Muscle layer of colon (tissue), 2 donors: Measurements from ENCODE around the gene OR2T27.
"Not testable (repeated sequence)": the region's sequence is repeated elsewhere in the genome, so short reads cannot be mapped to it uniquely, and the experiment has no call there.

Source experiments
- H3K27ac ChIP-seq: one replicate; pipeline ENCODE4 v1.7.0; 2013; ENCODE audit warnings: low read depth, mild to moderate bottlenecking, low read length, moderate library complexity
- H3K27me3 ChIP-seq, 2 donors: one replicate each; pipeline ENCODE4 v1.7.0; 2013; ENCODE audit warnings: low read length in 2 of 2, mild to moderate bottlenecking in 2 of 2; ENCODE audit not compliant: insufficient read depth in 2 of 2, control insufficient read depth in 1 of 2
- H3K36me3 ChIP-seq: one replicate; pipeline ENCODE4 v1.7.0; 2013; ENCODE audit warnings: mild to moderate bottlenecking, low read length; ENCODE audit not compliant: insufficient read depth
- H3K4me1 ChIP-seq: one replicate; pipeline ENCODE4 v1.7.0; 2013; ENCODE audit warnings: mild to moderate bottlenecking, low read length; ENCODE audit not compliant: insufficient read depth
- H3K4me3 ChIP-seq, 2 donors: one replicate each; pipeline ENCODE4 v1.7.0; 2013; ENCODE audit warnings: low read length in 2 of 2, low read depth in 1 of 2, mild to moderate bottlenecking in 1 of 2, moderate library complexity in 1 of 2
- H3K9ac ChIP-seq: one replicate; pipeline ENCODE4 v1.7.0; 2013; ENCODE audit warnings: low read length
- H3K9me3 ChIP-seq: one replicate; pipeline ENCODE4 v1.7.0; 2013; ENCODE audit warnings: mild to moderate bottlenecking, low read length
- donor health status: abdominal sarcoma.
- donor health status: Adenocarcinoma of cecum.

Gene OR2T27

DNA sequence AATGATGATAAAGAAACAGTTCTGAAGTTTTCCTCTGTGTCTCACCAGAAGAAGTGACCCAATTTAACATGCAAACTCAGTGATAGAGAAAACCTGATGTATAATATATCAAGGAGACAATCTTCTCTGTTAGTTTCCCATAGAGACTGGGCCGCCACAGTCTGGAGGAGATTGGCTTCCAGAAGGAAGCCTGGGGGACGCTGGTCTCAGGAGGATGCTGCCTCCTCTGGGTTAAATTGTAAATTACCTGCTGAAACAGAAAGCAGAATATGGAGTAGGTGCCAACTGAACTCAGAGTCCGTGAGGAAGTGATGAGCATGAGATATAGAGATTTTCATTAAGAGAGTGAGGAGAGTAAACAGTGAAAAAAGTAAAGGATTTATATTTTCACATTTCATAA is 31.5 kb upstream of the OR2T27 start:
- Histone ChIP-seq H3K27me3 (no peaks in the 10 kb centered on the region), H3K4me1 (no peaks in the 10 kb centered on the region), H3K9ac (no peak overlapping the region), H3K4me3 (no peak overlapping the region), H3K36me3 (no peaks in the 10 kb centered on the region), H3K27ac (no peak overlapping the region), H3K9me3 (no peaks in the 10 kb centered on the region)

- H3K36me3 ChIP-seq = no peaks in the 10 kb centered on the region
- H3K9me3 ChIP-seq = no peaks in the 10 kb centered on the region
- H3K9ac ChIP-seq = no peak overlapping the region
- no peaks in the 10 kb centered on the region for H3K27me3 ChIP-seq
- H3K4me3 ChIP-seq = no peak overlapping the region
- H3K4me1 ChIP-seq = no peaks in the 10 kb centered on the region
- H3K27ac ChIP-seq = no peak overlapping the region
Measured at GRCh38 chr1:248681651-248682050, 26.3 kb upstream of the OR2T27 start.

DNA sequence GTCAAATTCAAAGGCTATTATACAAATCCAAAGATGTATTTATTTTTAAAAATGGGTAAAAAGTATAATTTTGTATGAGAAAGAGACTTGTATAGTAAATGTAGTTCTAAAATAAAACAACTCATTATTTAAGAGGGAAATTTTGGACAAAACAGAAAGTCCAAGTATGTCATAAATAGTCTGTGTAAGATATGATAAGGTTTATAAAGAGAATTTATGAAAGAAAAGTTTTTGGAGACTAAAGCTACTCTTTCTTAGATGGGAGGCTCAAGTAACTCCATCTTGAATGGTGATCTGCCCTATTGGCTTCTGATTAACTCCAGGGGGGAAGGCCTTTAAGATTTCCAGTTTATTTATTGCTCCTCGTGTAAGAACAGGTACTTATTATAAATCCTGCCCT is 14.7 kb upstream of the OR2T27 start:
- H3K4me1 ChIP-seq = no peaks in the 10 kb centered on the region
- H3K9ac ChIP-seq = no peak overlapping the region
- no peaks in the 10 kb centered on the region for H3K9me3 ChIP-seq
- no peak overlapping the region for H3K27ac ChIP-seq
- H3K36me3 ChIP-seq = no peaks in the 10 kb centered on the region
- no peaks in the 10 kb centered on the region for H3K27me3 ChIP-seq
- H3K4me3 ChIP-seq = no peak overlapping the region

DNA sequence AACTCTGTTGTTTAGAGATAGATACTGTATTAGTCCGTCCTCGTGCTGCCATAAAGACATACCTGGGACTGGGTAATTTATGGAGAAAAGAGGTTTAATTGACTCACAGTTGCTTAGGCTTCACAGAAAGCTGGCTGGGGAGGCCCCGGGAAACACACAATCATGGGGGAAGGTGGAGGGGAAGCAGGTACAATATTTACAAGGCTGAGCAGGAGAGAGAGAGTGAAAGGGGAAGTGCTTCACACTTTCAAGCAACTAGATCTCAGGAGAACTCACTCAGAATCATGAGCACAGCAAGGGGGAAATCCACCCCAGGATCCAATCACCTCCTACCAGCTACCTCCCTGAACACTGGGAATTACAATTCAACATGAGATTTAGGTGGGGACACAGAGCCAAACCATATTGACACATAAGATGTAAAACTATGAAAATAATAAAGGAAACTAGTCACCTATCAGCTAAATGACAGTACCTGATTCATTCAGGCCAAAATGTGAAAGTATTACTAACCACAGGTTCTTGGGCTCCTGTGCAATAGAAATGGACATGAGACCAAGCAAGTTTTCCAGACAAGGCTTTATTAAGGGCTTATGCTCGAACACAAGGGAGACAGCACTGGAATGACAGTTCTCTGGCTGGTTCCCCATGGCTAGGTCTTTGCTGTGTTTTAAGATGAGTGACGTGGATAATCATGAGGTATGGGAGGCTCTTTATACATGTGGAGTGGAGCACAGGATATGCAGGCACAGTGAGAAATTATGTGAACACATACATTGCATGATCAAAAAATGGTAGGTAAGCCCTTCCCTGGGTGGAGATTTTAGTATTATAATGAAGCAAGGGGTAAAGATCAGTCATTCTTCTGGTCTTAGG is 8.4 kb upstream of the OR2T27 start:
- H3K27ac ChIP-seq = not testable (repeated sequence)

DNA sequence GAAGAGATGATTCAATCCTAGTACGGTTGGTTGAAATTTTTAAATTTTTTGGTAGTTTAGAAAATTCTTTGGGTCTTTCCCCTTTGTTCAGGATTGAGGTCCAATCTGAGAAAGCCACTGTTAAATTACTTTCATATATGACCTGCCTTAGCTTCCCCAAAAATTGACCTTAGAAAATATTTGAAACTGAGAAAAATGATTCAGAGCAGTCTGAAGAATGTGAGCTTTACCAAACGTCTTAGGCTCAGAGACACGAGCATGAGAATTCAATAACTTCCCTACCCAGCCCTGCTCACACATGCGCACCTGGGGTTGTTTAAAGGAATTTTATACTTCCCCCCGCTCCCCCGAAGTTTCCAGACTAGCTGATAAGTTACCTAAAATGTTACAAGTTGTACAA is 1.5 kb upstream of the OR2T27 start:
- H3K9ac ChIP-seq, H3K27ac ChIP-seq, H3K4me3 ChIP-seq, H3K36me3 ChIP-seq, H3K4me1 ChIP-seq, H3K9me3 ChIP-seq, H3K27me3 ChIP-seq: not testable (repeated sequence)

More for the DNA sequence above, 8.4 kb upstream of the OR2T27 start:
- not testable (repeated sequence) for H3K4me3 ChIP-seq, H3K4me1 ChIP-seq, H3K27me3 ChIP-seq, H3K9ac ChIP-seq, H3K36me3 ChIP-seq, H3K9me3 ChIP-seq

DNA sequence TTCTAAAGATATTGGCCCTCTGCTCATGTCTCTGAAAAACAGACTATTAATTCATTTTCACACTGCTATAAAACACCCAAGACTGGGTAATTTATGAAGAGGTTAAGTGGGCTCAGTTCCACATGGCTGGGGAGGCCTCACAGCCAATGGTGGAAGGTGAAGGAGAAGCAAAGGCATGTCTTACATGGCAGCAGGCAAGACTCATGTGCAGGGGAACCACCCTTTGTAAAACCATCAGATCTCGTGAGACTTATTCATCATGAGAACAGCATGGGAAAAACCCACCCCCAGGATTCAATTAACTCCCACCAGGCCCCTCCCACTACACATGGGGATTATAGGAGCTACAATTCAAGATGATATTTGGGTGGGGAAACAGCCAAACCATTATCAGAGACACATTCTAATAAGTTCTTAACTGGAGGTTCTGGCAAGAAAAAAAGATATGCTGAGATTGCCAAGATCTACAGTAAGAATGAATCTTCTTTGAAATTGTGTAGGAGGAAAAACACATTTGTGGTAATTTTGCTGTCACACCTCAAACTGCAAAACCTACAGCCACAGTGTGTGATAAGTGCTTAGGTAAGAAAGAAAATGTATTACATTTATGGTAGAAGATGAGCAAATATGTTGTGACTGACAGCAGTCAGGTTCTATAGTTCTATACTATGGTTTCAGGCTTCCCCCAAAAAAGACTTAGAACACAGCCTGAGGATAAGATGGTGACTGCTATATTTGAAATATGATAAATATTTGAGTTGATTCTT is 6.4 kb downstream of the OR2T27 start:
- not testable (repeated sequence) for H3K9me3 ChIP-seq, H3K27me3 ChIP-seq, H3K4me3 ChIP-seq, H3K9ac ChIP-seq, H3K27ac ChIP-seq, H3K36me3 ChIP-seq, H3K4me1 ChIP-seq

DNA sequence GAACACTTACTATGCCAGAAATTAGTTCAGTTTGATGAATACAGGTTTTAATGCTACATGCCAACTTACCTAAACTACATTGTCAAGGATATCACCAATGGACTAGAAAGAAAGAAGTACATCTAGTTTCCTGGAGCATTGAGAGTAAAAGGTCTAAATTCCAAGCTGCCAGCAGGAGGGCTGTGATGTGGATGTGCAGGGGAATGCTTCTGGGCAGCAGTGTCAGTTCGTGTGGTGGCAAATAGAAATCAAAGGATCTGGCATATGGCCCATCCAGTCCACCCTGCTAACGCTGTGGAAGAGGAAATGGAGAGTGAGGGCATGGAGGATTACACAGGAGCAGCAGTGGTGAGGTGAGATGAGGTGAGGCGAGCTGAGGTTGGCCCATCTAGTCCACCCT is 10.2 kb downstream of the OR2T27 start, which contains the start of gene OR2T35:
TSS of gene OR2T35 (minus strand) at position 101 of the 400 bp plus-strand sequence. CDS start 6,020 bp downstream, outside the sequence.
- H3K27ac ChIP-seq, H3K4me1 ChIP-seq, H3K27me3 ChIP-seq, H3K9me3 ChIP-seq, H3K36me3 ChIP-seq, H3K4me3 ChIP-seq, H3K9ac ChIP-seq: not testable (repeated sequence)

- H3K9ac ChIP-seq, H3K27ac ChIP-seq, H3K9me3 ChIP-seq, H3K36me3 ChIP-seq, H3K4me3 ChIP-seq, H3K27me3 ChIP-seq, H3K4me1 ChIP-seq: not testable (repeated sequence)
Measured at GRCh38 chr1:248642971-248643651, 12.2 kb downstream of the OR2T27 start.

GRCh38 chr1:248641583-248641982 is 13.7 kb downstream of the OR2T27 start:
- H3K36me3 ChIP-seq, H3K27me3 ChIP-seq, H3K9ac ChIP-seq: not testable (repeated sequence)

GRCh38 chr1:248640906-248641305 is 14.4 kb downstream of the OR2T27 start:
- not testable (repeated sequence) for H3K4me1 ChIP-seq, H3K27ac ChIP-seq, H3K4me3 ChIP-seq, H3K27me3 ChIP-seq, H3K9me3 ChIP-seq, H3K36me3 ChIP-seq, H3K9ac ChIP-seq

More at GRCh38 chr1:248641583-248641982, 13.7 kb downstream of the OR2T27 start:
- not testable (repeated sequence) for H3K4me1 ChIP-seq, H3K9me3 ChIP-seq, H3K4me3 ChIP-seq, H3K27ac ChIP-seq

DNA sequence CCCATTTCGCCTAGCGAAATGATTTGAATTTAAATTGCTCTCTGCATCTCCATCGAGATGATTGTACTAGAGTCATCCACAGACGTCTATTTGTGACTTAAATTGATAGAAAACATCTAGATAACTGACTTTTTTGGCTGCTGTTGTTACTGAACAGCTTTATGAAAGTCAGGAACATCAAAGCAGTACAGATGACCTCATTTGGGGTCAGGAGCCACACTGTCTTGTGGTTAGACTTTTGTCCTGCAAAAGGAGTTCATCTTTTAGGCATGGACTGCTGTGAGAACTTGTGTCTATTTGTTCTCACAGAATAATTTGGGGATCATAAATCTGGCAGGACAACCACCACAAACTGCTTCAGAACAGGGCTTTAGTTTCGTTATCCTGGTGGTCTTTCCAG is 15.7 kb downstream of the OR2T27 start:
- not testable (repeated sequence) for H3K9ac ChIP-seq, H3K4me1 ChIP-seq, H3K4me3 ChIP-seq, H3K9me3 ChIP-seq, H3K27ac ChIP-seq, H3K27me3 ChIP-seq, H3K36me3 ChIP-seq
